ENCODE results near the gene AKAP6.

GRCh38 chr14:32536175-32536574 lies 207.1 kb downstream of the AKAP6 start:
- TF ChIP-seq CTCF (IDR thresholded peaks at IDR 0.05) (no peak), EP300 (IDR thresholded peaks at IDR 0.05) (no peak), POLR2A (IDR thresholded peaks at IDR 0.05) (no peak)
